KBM-7 (cell line): ENCODE results near the gene NCBP2L.

Source experiments
- DNase-seq: peaks from one replicate; pipeline ENCODE4 v3.0.0-alpha.2; 2015
- in situ Hi-C: fragments of 300-500 bp; cut with MboI; formaldehyde crosslinking; loops from 2 replicates; pipeline ENCODE4 v1.14.3; 2020; ENCODE audit warnings: low sequenced_read_pairs, low pct_unique_long_range_greater_than_20kb, mixed read lengths

Gene NCBP2L

GRCh38 chrX:107777536-107777832 lies at the start of gene NCBP2L:
NCBP2L (plus strand) TSS chrX:107777733; CDS start chrX:107794221, 16,488 bp downstream.
- in situ Hi-C loops, result no loop called here
- DNase-seq, result no peak

GRCh38 chrX:107728371-107729099 lies 49.0 kb upstream of the NCBP2L start:
- no peak for DNase-seq
- in situ Hi-C loops, result no loop called here

GRCh38 chrX:107729558-107730297 lies 47.8 kb upstream of the NCBP2L start:
- in situ Hi-C loops, result no loop called here
- DNase-seq, result no peak

GRCh38 chrX:107730298-107730655 lies 47.3 kb upstream of the NCBP2L start:
- in situ Hi-C loops, result no loop called here
- no peak for DNase-seq

GRCh38 chrX:107730991-107731766 lies 46.4 kb upstream of the NCBP2L start:
- in situ Hi-C loops, result no loop called here
- DNase-seq, result no peak

GRCh38 chrX:107731831-107732502 lies 45.6 kb upstream of the NCBP2L start:
- in situ Hi-C loops, result no loop called here
- peak; percentile 58 for DNase-seq

GRCh38 chrX:107733686-107734085 lies 43.8 kb upstream of the NCBP2L start:
- no peak for DNase-seq
- in situ Hi-C loops, result no loop called here

- no peak for DNase-seq
- in situ Hi-C loops, result no loop called here
These were observed 42.9 kb upstream of the NCBP2L start for GRCh38 chrX:107734646-107735045.

GRCh38 chrX:107736781-107737531 lies 40.6 kb upstream of the NCBP2L start:
- DNase-seq, result no peak
- in situ Hi-C loops, result no loop called here

GRCh38 chrX:107738272-107738671 lies 39.3 kb upstream of the NCBP2L start:
- DNase-seq, result no peak
- in situ Hi-C loops, result no loop called here

GRCh38 chrX:107738768-107739167 lies 38.8 kb upstream of the NCBP2L start:
- in situ Hi-C loops, result no loop called here

GRCh38 chrX:107739541-107739940 lies 38.0 kb upstream of the NCBP2L start:
- DNase-seq, result no peak
- in situ Hi-C loops, result no loop called here

More at GRCh38 chrX:107738768-107739167, 38.8 kb upstream of the NCBP2L start:
- DNase-seq, result no peak

GRCh38 chrX:107741404-107741790 lies 36.1 kb upstream of the NCBP2L start:
- in situ Hi-C loops, result no loop called here
- DNase-seq, result no peak

GRCh38 chrX:107742700-107743191 lies 34.8 kb upstream of the NCBP2L start:
- DNase-seq, result peak; percentile 14

GRCh38 chrX:107743995-107744394 lies 33.5 kb upstream of the NCBP2L start:
- in situ Hi-C loops, result no loop called here
- DNase-seq, result no peak

More at GRCh38 chrX:107742700-107743191, 34.8 kb upstream of the NCBP2L start:
- in situ Hi-C loops, result no loop called here

GRCh38 chrX:107744868-107745267 lies 32.7 kb upstream of the NCBP2L start:
- no peak for DNase-seq
- in situ Hi-C loops, result no loop called here

GRCh38 chrX:107747596-107748161 lies 29.9 kb upstream of the NCBP2L start:
- DNase-seq, result no peak
- in situ Hi-C loops, result no loop called here

- in situ Hi-C loops, result no loop called here
- DNase-seq, result no peak
These were observed 29.0 kb upstream of the NCBP2L start for GRCh38 chrX:107748506-107748905.
